AG20443 (cell line): ENCODE data around the gene DNAJC8.

ENCODE experiments used
- DNase-seq: peaks from one replicate; pipeline ENCODE4 v3.0.0; 2012; ENCODE audit warnings: low spot score, mixed read lengths

The DNAJC8 gene

GRCh38 chr1:28199328-28200233, 33.2 kb downstream of the DNAJC8 start:
- DNase-seq: no peak

DNA sequence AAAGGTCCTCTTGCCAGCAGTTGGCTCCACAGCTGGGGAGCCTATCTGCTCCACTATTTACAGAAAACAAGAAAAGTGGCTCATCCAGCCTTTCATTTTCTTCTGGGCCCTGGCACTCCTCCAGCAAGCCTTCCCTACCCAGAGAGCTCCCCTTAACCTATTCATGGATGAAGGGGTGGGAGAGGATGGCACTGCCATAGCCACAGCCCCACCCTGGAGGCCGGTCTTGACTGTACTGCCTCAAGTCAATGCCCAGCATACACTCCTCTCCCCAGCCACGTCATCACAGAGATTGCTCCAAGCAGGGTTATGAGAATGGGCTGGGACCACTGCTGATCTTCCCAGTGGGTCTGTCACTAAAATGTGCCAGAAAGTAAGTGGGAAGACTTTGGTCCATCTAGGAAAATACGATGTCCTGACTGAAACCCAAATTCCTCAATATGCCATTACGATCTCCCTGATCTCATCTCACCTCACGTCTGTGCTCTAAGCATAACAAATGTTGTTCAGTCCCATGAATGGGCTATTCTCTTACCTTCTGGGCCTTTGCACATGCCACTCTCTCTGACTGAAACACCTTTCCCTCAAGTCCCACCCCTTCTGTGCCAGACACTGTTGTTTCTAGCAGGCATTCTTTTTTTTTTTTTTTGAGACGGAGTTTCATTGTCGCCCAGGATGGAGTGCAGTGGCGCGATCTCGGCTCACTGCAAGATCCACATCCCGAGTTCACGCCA, 35.0 kb downstream of the DNAJC8 start:
- DNase-seq: no peak

GRCh38 chr1:28196330-28196729, 36.5 kb downstream of the DNAJC8 start:
- no peak for DNase-seq

DNA sequence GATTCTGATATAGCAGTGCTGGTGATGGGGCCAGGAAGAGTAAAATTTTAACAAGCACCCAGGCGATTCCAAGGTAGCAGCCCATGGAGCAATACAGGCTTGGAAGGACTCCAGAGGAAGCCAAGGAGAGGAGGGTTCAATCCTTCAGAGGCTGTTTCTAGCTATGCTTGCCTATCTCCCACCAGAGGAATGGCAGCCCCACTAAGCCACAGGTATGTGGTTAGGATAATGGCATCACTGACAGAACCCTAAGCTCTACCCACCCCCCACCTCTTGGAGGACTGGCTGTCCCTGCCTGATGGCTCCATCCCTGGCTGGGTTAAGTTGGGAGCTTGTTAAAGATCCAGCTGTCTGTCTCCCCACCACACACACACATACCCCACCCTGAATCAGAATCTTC, 37.0 kb downstream of the DNAJC8 start:
- DNase-seq: no peak

DNA sequence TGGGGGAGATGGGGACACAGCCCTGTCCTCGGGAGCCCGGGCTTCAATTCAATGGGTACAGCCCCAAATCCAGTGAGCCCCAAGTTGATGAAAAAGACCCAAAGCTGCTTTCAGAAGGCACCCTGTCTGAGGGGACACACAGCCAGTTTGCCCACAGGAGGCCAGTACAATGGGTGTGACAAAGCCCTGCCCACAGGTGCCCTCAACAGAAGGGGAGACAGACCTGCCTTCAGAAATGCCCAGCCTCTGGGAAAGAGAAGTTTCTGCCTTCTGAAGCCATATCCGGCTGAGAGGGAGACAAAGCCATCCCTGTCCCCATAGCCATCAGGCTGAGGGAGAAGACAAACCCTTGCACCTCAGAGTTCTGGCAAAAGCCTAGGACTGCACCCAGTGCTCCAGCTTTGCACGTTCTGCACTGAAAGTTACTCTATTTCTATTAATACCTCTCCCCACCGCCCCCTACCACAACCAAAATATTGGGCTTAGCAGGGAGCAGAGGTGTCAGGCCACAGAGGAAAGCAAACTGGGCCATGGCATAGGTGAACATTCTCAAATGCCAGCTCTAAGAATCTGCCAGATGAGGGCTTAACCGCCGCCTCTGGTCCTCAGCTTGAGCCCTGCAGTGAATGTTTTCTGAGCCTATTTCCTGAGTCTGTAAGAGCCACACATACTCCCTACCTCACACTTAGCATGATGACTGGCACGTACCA, 38.3 kb downstream of the DNAJC8 start:
- no peak for DNase-seq

DNA sequence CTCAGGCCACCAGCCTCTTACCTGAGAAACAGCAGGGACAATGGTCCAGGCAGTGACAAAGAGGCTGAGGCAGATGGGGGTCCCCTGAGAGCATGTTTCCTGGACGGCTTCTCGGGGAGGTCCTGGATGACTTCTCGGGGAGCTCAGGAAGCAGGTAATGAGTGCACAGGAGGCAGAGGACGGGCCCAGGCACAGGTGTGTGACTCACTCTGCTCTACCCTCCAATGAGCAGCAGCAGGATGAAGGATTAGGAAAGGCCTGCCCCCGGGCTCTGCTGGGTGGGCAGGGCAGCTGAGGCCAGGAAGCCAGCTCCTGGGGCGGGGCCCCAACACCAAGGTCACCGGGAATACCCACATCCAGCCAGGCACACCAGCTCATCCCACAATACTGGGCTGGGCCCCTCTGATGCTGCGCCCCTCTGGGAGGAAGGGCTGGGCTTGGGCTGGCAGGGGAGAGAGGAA, 39.1 kb downstream of the DNAJC8 start:
- DNase-seq: no peak

GRCh38 chr1:28190996-28191645, 41.7 kb downstream of the DNAJC8 start:
- DNase-seq: no peak

GRCh38 chr1:28190337-28190979, 42.4 kb downstream of the DNAJC8 start:
- no peak for DNase-seq

DNA sequence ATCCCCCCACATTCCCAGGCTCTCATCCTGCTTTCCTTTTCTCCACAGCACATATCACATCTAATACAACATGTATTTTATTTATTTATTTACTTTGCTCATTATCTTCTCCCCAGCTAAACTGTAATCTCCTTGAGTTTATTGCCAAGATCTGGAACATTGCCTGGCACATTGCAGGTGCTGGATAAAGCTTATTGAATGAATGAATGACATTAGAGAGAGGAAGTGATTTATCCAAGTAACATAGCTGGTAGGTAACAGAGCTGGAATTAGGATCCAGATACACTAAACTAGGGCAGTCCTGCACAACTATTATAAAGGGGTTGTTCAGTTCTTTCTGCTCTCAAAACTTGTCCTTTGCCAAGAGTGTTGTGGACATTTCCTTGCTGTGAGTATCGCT, 47.8 kb downstream of the DNAJC8 start:
- DNase-seq: no peak

GRCh38 chr1:28180306-28181305, 52.2 kb downstream of the DNAJC8 start:
- DNase-seq: no peak

DNA sequence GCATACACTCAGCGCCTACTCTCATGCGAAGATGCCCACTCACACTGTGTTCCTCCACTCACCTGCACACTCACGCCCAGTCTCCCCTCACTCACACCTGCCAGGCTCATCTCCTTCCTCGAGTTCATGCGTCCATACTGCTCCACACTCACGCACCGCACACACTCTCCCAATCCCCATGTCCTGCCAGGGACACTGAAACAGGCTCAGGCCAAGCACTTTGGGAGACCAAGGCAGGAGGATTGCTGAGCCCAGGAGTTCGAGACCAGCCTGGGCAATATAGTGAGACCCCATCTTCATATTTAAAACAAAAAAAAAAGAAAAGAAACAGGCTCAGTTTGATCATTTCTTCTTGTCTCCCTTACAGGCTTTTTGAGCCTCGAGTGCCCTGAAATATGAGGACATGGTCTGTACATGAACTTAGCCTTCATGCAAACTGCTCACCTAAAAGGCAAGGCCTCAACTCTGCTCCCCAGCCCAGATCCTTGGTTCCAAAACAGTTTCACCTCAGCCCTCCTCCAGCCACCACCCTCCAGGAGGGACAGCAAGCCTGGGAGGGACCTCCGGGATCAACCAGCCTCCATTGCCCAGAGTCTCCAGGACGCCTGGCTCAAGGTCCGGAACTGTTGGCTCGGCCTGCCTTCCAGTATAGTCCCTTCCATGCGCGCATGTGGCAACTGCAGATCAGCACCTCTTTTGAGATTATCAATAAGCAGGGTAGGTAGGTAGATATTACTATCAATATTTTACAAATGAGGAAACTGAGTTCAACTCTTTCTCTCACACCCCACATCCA, 53.9 kb downstream of the DNAJC8 start:
- no peak for DNase-seq

GRCh38 chr1:28176492-28177470, 56.0 kb downstream of the DNAJC8 start, which contains the start of gene PTAFR:
PTAFR (minus strand) TSS chr1:28176690; CDS start chr1:28151021, 25,669 bp downstream.
- no peak for DNase-seq

GRCh38 chr1:28175955-28176485, 56.8 kb downstream of the DNAJC8 start:
- no peak for DNase-seq

DNA sequence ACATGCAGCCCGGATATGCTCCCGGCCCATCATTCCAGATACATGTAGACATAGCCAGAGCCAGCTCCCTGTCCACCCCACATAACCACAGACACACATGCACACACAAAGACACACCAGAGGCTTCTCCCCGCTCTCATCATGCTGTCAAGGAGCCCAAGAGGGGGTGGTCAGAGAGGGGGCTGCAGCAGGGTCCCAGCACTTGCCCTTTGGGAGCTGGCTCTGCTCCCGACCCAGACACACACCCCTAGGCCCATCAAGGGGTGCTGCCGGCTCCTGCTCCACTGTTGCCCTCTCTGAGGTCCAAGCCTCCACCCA, 58.9 kb downstream of the DNAJC8 start:
- peak; percentile 78 for DNase-seq

GRCh38 chr1:28173151-28173979, 59.5 kb downstream of the DNAJC8 start:
- no peak for DNase-seq

DNA sequence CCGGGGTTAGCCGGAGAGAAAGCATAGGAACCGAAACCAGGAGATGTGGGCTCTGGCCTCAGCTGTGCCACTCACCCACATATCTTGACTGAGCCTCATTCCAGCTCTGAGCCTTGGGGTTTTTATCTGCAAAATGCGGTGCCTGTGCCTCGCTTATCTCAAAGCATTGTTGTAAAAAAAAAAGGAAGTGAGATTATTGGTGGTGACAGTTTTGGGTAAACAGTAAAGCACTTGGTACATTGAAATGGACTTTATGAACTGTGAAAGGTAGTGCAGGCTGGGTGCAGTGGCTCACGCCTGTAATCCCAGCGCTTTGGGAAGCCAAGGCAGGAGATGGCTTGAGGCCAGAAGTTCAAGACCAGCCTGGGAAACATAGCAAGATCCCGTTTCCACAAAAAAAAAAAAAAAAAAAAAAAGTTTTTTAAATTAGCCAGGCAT, 60.1 kb downstream of the DNAJC8 start:
- no peak for DNase-seq

- DNase-seq: no peak
Observed at GRCh38 chr1:28171246-28171645, 61.6 kb downstream of the DNAJC8 start.
